Measurements from ENCODE around the gene SLAMF6.
"Not testable (repeated sequence)": the region's sequence is repeated elsewhere in the genome, so short reads cannot be mapped to it uniquely, and the experiment has no call there.

SLAMF6 gene

GRCh38 chr1:160560806-160561205, 37.8 kb upstream of the SLAMF6 start:
- TF ChIP-seq, protein P1, sequence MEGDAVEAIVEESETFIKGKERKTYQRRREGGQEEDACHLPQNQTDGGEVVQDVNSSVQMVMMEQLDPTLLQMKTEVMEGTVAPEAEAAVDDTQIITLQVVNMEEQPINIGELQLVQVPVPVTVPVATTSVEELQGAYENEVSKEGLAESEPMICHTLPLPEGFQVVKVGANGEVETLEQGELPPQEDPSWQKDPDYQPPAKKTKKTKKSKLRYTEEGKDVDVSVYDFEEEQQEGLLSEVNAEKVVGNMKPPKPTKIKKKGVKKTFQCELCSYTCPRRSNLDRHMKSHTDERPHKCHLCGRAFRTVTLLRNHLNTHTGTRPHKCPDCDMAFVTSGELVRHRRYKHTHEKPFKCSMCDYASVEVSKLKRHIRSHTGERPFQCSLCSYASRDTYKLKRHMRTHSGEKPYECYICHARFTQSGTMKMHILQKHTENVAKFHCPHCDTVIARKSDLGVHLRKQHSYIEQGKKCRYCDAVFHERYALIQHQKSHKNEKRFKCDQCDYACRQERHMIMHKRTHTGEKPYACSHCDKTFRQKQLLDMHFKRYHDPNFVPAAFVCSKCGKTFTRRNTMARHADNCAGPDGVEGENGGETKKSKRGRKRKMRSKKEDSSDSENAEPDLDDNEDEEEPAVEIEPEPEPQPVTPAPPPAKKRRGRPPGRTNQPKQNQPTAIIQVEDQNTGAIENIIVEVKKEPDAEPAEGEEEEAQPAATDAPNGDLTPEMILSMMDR (IDR thresholded peaks at IDR 0.05; ENCODE audit: low read depth, low read length, poor library complexity, severe bottlenecking), result no peak
- no peak for TF ChIP-seq EZH2phosphoT487 (IDR thresholded peaks at IDR 0.05; ENCODE audit: borderline replicate concordance, low read length)

GRCh38 chr1:160560045-160560705, 37.1 kb upstream of the SLAMF6 start:
- peaks cover 8% of the 10 kb centered on the region for H3K9me3 ChIP-seq (ENCODE audit: control insufficient read depth, insufficient read depth, low read length)
- no peaks in the 10 kb centered on the region for H3K27me3 ChIP-seq (ENCODE audit: control insufficient read depth, low read length)
- H3K4me3 ChIP-seq (ENCODE audit: low read length), result no peak overlapping the region
- no peaks in the 10 kb centered on the region for H4K20me1 ChIP-seq (ENCODE audit: control insufficient read depth, insufficient read depth, low read depth, low read length)
- TF ChIP-seq, protein P1 (IDR thresholded peaks at IDR 0.05; ENCODE audit: low read depth, low read length, poor library complexity, severe bottlenecking), result no peak
- no peak for TF ChIP-seq EZH2phosphoT487 (IDR thresholded peaks at IDR 0.05; ENCODE audit: borderline replicate concordance, low read length)
- H3K79me2 ChIP-seq (ENCODE audit: control insufficient read depth, low read length), result peaks cover 52% of the 10 kb centered on the region
- peaks cover 4% of the 10 kb centered on the region; the same call in 1 of the 2 replicates for H3F3A ChIP-seq (ENCODE audit: control insufficient read depth, insufficient read depth)
- H3K36me3 ChIP-seq (ENCODE audit: control insufficient read depth, low read length), result peaks cover 33% of the 10 kb centered on the region
- H3K9me2 ChIP-seq (replicated peaks; ENCODE audit: control insufficient read depth, low read length), result no peaks in the 10 kb centered on the region
- no peak overlapping the region for H3K4me2 ChIP-seq (ENCODE audit: low read length)
- no peak overlapping the region for H3K27ac ChIP-seq (ENCODE audit: low read depth, low read length)
- H3K4me1 ChIP-seq (ENCODE audit: control insufficient read depth, low read length), result peaks cover 28% of the 10 kb centered on the region

More at GRCh38 chr1:160560806-160561205, 37.8 kb upstream of the SLAMF6 start:
- Histone ChIP-seq H3K36me3 (ENCODE audit: control insufficient read depth, low read length) (peaks cover 37% of the 10 kb centered on the region), H3K27me3 (ENCODE audit: control insufficient read depth, low read length) (no peaks in the 10 kb centered on the region), H3K4me1 (ENCODE audit: control insufficient read depth, low read length) (peaks cover 35% of the 10 kb centered on the region), H3K27ac (ENCODE audit: low read depth, low read length) (no peak overlapping the region), H3K9me3 (ENCODE audit: control insufficient read depth, insufficient read depth, low read length) (peaks cover 8% of the 10 kb centered on the region), H3K9me2 (replicated peaks; ENCODE audit: control insufficient read depth, low read length) (no peaks in the 10 kb centered on the region), H3F3A (ENCODE audit: control insufficient read depth, insufficient read depth) (peaks cover 4% of the 10 kb centered on the region; the same call in 1 of the 2 replicates), H3K79me2 (ENCODE audit: control insufficient read depth, low read length) (peaks cover 52% of the 10 kb centered on the region), H3K4me2 (ENCODE audit: low read length) (no peak overlapping the region), H4K20me1 (ENCODE audit: control insufficient read depth, insufficient read depth, low read depth, low read length) (no peaks in the 10 kb centered on the region), H3K4me3 (ENCODE audit: low read length) (no peak overlapping the region)

DNA sequence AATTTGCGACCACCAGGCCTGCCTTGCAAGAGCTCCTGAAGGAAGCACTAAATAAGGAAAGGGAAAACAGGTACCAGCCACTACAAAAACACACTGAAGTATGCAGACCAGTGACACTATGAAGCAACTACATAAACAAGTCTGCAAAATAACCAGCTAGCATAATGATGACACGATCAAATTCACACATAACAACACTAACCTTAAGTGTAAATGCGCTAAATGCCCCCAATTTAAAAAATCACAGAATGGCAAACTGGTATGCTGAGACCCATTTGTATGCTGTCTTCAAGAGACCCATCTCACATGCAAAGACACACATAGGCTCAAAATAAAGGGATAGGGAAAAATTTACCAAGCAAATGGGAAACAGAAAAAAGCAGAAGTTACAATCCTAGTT, 36.4 kb upstream of the SLAMF6 start:
- H3K9me3 ChIP-seq (ENCODE audit: control insufficient read depth, insufficient read depth, low read length); H4K20me1 ChIP-seq (ENCODE audit: control insufficient read depth, insufficient read depth, low read depth, low read length); H3K27me3 ChIP-seq (ENCODE audit: control insufficient read depth, low read length); H3F3A ChIP-seq (ENCODE audit: control insufficient read depth, insufficient read depth); H3K4me3 ChIP-seq (ENCODE audit: low read length); H3K27ac ChIP-seq (ENCODE audit: low read depth, low read length); H3K9me2 ChIP-seq (replicated peaks; ENCODE audit: control insufficient read depth, low read length): not testable (repeated sequence)
- Histone ChIP-seq H3K4me2 (ENCODE audit: low read length) (peak overlapping the region; percentile 3; the same call in 1 of the 2 replicates), H3K36me3 (ENCODE audit: control insufficient read depth, low read length) (peaks cover 26% of the 10 kb centered on the region), H3K79me2 (ENCODE audit: control insufficient read depth, low read length) (peaks cover 49% of the 10 kb centered on the region), H3K4me1 (ENCODE audit: control insufficient read depth, low read length) (peaks cover 21% of the 10 kb centered on the region)

DNA sequence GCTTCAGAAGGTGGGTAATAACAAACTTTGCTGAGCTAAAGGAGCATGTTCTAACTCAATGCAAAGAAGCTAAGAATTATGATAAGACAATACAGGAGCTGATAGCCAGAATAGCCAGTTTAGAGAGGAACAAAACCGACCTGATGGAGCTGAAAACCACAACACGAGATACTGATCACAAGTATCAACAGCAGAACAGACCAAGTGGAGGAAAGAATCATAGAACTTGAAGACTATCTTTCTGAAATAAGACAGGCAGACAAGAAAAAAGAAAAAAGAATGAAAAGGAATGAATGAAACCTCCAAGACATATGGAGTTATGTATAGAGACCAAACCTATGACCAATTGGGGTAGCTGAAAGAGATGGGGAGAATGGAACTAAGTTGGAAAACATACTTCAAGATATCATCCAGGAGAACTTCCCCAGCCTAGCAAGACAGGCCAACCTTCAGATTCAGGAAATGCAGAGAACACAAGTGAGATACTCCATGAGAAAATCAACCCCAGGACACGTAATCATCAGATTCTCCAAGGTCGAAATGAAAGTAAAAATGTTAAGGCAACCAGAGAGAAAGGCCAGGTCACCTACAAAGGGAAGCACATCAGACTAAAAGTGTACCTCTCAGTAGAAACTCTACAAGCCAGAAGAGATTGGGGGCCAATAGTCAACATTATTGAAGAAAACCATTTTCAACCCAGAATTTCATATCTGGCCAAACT, 35.8 kb upstream of the SLAMF6 start:
- peaks cover 8% of the 10 kb centered on the region for H3K9me3 ChIP-seq (ENCODE audit: control insufficient read depth, insufficient read depth, low read length)
- peaks cover 21% of the 10 kb centered on the region for H3K4me1 ChIP-seq (ENCODE audit: control insufficient read depth, low read length)
- H3K79me2 ChIP-seq (ENCODE audit: control insufficient read depth, low read length), result peaks cover 49% of the 10 kb centered on the region
- TF ChIP-seq, protein P1 (IDR thresholded peaks at IDR 0.05; ENCODE audit: low read depth, low read length, poor library complexity, severe bottlenecking), result no peak
- TF ChIP-seq EZH2phosphoT487 (IDR thresholded peaks at IDR 0.05; ENCODE audit: borderline replicate concordance, low read length), result no peak
- peak overlapping the region; percentile 3; the same call in 1 of the 2 replicates for H3K4me2 ChIP-seq (ENCODE audit: low read length)
- no peaks in the 10 kb centered on the region for H3K9me2 ChIP-seq (replicated peaks; ENCODE audit: control insufficient read depth, low read length)
- H4K20me1 ChIP-seq (ENCODE audit: control insufficient read depth, insufficient read depth, low read depth, low read length), result no peaks in the 10 kb centered on the region
- no peak overlapping the region for H3K27ac ChIP-seq (ENCODE audit: low read depth, low read length)
- no peaks in the 10 kb centered on the region for H3F3A ChIP-seq (ENCODE audit: control insufficient read depth, insufficient read depth)
- no peaks in the 10 kb centered on the region for H3K27me3 ChIP-seq (ENCODE audit: control insufficient read depth, low read length)
- H3K36me3 ChIP-seq (ENCODE audit: control insufficient read depth, low read length), result peaks cover 21% of the 10 kb centered on the region
- no peak overlapping the region for H3K4me3 ChIP-seq (ENCODE audit: low read length)
